ENCODE data around the gene CMTM3.
A peak's percentile ranks its signal among the peaks of the same experiment; 100 is the strongest.
"Not testable (repeated sequence)": the region's sequence is repeated elsewhere in the genome, so short reads cannot be mapped to it uniquely, and the experiment has no call there.

The CMTM3 gene

DNA sequence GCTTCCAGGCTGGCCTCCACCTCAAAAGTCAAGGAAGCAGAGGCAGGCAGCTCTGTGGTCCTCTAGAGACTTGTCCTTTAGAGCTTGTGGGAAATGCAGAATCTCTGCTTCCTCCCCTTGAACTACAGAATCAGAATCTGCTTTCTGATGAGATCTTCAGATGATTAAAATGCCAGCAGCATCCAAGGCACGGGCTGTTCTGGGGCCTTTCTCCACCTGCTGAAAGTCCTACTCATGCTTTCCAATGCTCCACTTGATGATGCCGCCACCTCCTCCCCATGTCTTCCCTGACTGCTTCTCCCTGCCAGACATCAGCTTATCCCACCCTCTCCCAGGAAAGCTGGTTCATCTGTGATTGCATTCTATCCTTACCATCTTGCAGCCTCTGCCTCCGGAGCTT, 33.3 kb downstream of the CMTM3 start:
- no peak for DNase-seq

DNA sequence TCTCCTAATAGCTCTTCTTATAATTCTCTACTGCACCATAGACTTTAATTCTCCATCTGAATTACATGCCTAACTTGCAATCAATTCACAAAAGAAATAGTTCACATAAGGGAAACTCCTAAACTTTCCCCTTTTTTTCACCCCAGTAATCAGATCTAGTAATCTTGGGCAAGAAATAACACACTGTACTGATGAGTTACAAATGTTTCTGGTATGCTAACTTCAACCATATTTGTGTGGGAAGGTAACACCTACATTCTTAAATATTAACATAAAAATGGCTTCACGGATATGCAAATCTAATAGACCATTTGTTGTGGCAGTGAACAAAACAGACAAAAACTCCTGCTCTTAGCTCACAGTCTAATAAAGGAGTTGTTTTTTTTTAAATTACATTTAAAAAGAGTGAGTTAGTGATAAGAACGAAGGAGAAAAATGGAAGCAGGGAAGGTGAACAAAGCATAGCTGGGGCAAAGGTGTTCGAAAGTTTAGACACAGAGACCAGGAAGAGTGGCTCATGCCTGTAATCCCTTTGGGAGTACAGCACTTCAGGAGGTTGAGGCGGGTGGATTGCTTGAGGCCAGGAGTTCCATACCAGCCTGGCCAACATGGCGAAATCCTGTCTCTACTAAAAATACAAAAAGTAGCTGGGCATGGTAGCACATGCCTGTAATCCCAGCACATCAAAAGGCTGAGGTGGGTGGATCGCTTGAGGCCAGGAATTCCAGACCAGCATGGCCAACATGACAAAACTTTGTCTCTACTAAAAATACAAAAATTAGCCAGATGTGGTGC, 34.8 kb downstream of the CMTM3 start:
- peak; percentile 45 for DNase-seq

DNA sequence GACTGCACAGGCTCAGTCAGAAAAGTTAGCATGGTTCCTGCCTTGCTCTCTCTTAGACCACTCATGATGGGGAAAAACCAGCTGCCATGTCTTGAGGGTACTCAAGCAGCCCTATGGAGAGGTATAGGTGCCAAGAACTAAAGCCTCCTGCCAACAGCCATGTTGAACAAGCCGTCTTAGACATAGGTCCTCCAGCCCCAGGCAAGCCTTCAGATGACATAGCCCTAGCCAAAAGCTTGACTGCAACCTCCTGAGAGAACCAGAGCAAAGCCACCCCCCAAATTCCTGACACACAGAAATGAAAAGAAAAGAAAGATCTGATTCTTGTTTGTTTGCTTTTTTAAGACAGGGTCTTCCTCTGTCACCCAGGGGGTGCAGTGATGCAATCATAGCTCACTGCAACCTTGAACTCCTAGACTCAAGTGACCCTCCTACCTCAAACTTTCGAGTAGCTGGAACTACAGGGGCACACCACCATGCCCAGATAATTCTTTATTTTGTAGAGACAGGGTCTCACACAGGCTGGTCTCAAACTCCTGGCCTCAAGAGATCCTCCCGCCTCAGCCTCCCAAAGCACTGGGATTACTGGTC, 36.3 kb downstream of the CMTM3 start:
- DNase-seq: no peak

DNA sequence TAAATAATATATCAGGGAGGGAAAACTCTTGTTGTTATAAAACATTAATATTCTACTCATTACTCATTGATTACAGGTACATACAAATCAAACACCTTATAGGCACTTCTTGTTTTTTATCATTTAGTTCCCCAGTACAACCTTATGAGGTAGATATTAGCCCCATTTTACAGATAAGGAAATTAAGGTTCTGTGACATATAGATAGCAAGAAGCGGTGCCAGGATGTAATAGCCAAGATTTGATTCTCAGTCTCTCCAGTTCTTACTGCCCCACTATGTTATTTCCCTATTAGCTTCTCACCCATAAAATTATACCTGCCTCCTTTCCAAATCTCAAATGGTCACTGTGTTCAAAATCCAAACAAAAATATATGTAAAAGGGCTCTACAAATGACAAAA, 36.9 kb downstream of the CMTM3 start:
- no peak for DNase-seq

GRCh38 chr16:66647866-66648265, 43.4 kb downstream of the CMTM3 start:
- no peak for DNase-seq

DNA sequence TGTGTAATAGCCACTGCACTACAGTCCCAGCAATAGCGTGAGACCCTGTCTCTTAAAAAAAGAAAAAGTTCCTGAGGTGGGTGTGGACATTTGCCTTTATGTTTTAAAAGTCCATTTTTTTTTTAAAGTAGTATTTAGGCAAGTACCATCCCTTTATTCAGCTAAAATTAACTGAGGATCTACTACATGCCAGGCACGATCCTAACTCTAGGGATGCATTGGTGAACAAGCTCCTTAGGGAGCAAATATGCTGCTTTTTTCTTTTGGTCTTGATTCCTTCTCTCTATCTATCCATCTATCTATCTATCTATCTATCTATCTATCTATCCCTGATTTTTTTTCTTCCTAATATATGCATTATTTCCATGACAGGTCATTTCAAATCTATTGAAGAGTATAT, 44.7 kb downstream of the CMTM3 start:
- DNase-seq: no peak

DNA sequence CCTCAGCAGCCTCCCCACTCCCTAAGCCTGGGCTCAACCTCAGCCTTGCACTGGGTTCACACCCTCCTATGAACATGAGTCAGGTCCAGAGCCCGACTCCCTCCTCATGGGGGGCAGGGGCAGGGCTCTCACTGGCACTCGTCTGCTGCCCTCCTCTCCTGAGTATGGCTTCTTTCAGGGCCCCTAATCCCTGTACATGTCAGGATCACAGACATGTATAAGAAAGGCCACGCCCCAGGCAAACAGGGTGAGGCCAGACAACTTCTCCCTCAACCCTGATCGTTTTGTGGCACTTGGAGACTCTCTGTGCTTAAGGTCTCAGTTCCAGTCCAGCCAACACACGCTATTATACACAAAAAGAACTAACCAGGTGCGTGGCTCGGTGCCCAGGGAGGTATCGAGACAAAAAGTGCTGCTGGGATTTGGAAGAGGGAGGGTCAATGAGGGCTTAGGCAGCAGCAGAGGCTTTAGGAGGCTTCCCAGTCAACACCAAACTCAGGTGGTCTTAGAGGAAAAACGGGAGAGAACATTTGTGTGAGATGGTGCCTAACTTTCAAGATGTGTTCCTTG, 45.2 kb downstream of the CMTM3 start:
- DNase-seq: no peak

GRCh38 chr16:66650707-66651473, 46.4 kb downstream of the CMTM3 start:
- DNase-seq: peak; percentile 56

- peak; percentile 59 for DNase-seq
Measured at GRCh38 chr16:66651474-66651765, 46.9 kb downstream of the CMTM3 start.

DNA sequence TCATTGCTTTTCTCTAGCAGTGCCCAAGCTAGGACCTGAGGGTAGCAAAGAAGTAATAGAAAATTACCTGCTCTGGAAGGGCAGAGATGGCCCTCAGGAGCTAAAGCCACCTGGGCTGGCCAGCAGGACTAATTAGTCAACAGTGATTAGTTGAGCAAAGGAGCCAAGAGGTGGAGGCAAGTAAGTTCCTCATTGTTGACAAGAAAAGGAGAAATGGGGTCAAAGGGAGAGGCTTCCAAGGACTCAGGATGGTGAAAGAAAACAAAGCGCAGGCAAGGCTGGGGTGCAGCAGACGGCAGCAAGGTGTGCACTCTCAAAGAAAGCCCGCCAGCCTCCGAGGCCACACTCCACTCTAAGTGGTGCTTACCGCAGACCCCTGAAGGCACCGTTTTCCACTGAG, 47.5 kb downstream of the CMTM3 start:
- DNase-seq: no peak

- no peak for DNase-seq
Measured at GRCh38 chr16:66652661-66653360, 48.3 kb downstream of the CMTM3 start.

- no peak for DNase-seq
Measured at GRCh38 chr16:66653581-66654350, 49.3 kb downstream of the CMTM3 start.

DNA sequence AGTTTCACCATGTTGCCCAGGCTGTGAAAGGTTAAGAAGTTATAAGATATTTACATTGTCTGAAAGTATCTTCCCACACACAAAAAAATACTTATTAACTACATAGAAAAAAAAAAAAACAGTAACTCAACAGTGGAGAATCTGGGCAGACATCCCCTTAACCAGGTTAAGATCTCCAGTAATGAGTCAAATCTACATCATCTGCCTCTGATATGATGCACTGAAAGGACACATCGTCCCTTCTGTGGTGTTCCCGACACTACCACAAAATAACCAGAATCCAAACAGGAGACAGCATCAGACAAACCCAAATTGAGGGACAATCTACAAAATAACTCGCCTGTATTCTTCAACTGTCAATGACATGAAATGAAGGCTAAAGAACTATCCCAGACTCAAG, 52.0 kb downstream of the CMTM3 start:
- no peak for DNase-seq

- no peak for DNase-seq
Measured at GRCh38 chr16:66658143-66658859, 53.8 kb downstream of the CMTM3 start.

GRCh38 chr16:66658860-66659190, 54.3 kb downstream of the CMTM3 start:
- DNase-seq: no peak

DNA sequence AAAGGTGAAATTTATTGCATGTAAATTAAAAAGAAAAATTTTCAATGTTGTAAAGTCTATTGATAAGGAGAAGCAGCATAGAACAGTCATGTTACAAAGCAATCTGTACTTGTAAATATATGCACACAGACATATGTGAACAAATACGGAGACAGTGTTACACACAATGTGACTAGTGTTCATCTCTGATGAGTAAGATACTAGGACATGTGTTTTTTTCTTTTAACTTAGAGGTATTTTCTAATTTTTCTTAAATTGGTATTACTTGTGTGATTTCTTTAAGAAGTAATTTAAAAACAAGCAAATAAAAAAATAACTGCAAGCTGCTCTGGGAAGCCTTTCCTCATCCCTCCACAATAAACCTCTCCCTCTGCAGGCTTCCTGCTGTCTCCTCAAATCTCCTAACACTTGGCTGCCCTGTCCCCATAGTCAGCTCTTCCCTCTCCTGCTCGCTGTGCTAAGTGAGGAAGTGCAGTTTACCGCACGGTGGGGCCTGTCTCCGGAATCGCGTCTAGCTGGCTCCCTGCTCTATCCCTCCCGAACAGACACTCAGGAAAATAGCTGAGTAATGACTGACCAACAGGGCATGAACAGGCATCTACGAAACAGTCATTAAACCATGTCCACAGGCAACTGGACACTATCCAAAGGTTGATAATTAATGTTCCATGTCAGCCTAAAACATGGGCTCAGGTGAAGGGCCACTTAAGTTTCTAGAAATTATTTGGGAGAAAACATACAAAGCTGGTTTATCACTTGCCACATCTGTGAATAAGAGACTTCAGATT, 56.1 kb downstream of the CMTM3 start:
- peak; percentile 91 for DNase-seq

- no peak for DNase-seq
Measured at GRCh38 chr16:66661210-66661560, 56.7 kb downstream of the CMTM3 start.

GRCh38 chr16:66661671-66662346, 57.3 kb downstream of the CMTM3 start:
- not testable (repeated sequence) for DNase-seq

DNA sequence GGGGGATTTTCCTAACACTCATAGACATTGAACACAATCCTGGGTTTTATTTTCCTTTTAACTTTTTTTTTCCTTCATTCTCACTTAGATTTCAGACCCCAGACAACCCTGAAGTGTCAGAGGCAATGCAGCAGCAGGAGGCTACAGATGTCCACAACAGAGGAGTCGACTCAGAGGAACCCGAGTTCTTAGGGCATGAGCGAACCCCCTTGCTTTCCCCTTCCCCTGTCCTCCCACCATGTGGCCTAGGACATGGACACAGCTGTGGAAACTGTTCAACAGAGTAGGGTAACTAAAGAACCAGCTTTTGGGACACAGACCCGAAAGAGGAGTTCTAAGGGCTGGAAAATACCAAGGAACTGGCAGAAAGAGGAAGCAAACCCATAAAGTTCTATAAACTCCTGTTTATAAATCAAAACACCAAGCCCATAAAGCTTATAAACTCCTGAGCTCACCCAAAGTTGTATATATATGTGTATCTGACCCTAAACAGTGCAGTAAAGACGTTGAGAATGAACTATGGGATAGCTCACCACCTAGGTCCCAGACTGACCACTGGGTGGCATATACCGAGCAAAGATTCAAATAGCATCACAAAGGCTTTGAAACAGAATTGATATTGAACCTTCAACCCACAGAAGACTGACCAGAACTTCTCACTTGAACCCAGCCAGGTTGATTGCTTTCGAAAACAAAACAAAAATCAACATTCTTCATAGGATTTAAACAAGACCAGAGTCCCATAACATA, 58.1 kb downstream of the CMTM3 start:
- no peak for DNase-seq
